HepG2 (cell line): ENCODE data around the gene GRIK3. TPM values are rescaled to one million over a fixed set of nuclear protein-coding genes. Genes with fewer than 3 reads are reported as not detected.

Experiments used
- ATAC-seq: fragments of 200-7000 bp; cut with Tn5 transposase; 3 replicates; pipeline ENCODE4 v1.9.1; 2020; ENCODE audit warnings: mild to moderate bottlenecking, moderate library complexity
- BruUV-seq: library from RNA; stranded (reverse); fragments of 400-500 nt; replicated peaks from 2 replicates; lab custom pipeline; 2021; lab: Mats Ljungman, UMichigan
- CTCF ChIA-PET: fragments of 300-600 bp; formaldehyde crosslinking; extraction: SDS; loops from one replicate; lab custom pipeline; 2021; ENCODE audit warnings: low total read pairs, inconsistent platforms, low intra/inter-chr PET ratio; lab: Yijun Ruan, JAX
- POLR2A ChIA-PET: fragments of 350-600 bp; sonication (Branson Sonifier 250); formaldehyde crosslinking; loops from one replicate; lab custom pipeline; 2020; ENCODE audit warnings: antibody characterized with exemption, inconsistent platforms; lab: Yijun Ruan, JAX
- DNase-seq: peaks from one replicate; pipeline ENCODE4 v3.0.0-alpha.2; 2015; ENCODE audit warnings: low spot score
- FAIRE-seq: peaks from 3 replicates; lab custom pipeline; 2011; peaks lifted over from hg19 to GRCh38; lab: Jason Lieb, UNC
- H2AFZ ChIP-seq: one replicate; pipeline ENCODE4 v1.6.1; 2011; ENCODE audit warnings: low read length, inconsistent platforms
- H3K27ac ChIP-seq: fragments of 300-600 bp; 3 replicates; pipeline ENCODE4 v1.8.0; 2011; ENCODE audit warnings: mixed run types, mild to moderate bottlenecking, mixed read lengths, low read length, inconsistent platforms; ENCODE audit not compliant: insufficient read depth; ENCODE audit errors: extremely low read length
- H3K27me3 ChIP-seq, 2 experiments: fragments of 200-600 bp in 1 of 2; 2 replicates in 1 of 2; 3 replicates in 1 of 2; pipeline versions ENCODE4 v1.6.0 to v1.8.0; 2011; ENCODE audit warnings: low read length in 2 of 2, mild to moderate bottlenecking in 2 of 2, moderate library complexity in 2 of 2, inconsistent platforms in 1 of 2; ENCODE audit not compliant: insufficient read depth in 2 of 2, control insufficient read depth in 1 of 2
- H3K36me3 ChIP-seq, 2 experiments: fragments of 200-600 bp in 1 of 2; replicated peaks in 1 of 2; 2 replicates in 1 of 2; 3 replicates in 1 of 2; pipeline versions ENCODE4 v1.5.1 to v1.8.0; 2011; ENCODE audit warnings: low read length in 2 of 2, inconsistent platforms in 1 of 2; ENCODE audit not compliant: insufficient read depth in 2 of 2, control insufficient read depth in 1 of 2
- H3K4me1 ChIP-seq: 2 replicates; pipeline ENCODE4 v1.5.1; 2012; ENCODE audit warnings: low read length, inconsistent platforms; ENCODE audit not compliant: insufficient read depth
- H3K4me2 ChIP-seq: 2 replicates; pipeline ENCODE4 v1.6.0; 2011; ENCODE audit warnings: low read depth, low read length, inconsistent platforms
- H3K4me3 ChIP-seq, 3 experiments: fragments of 200-600 bp in 1 of 3; sonication (generic), shearing (Covaris generic) in 1 of 3; replicated peaks in 1 of 3; 2 replicates each; pipeline ENCODE4 v1.5.1; 2011 to 2016; ENCODE audit warnings: low read length in 3 of 3, inconsistent platforms in 2 of 3, low read depth in 2 of 3, mild to moderate bottlenecking in 2 of 3, control low read depth in 1 of 3, mixed read lengths in 1 of 3; ENCODE audit not compliant: insufficient read depth in 1 of 3
- H3K79me2 ChIP-seq: one replicate; pipeline ENCODE4 v1.6.1; 2011; ENCODE audit warnings: low read length, inconsistent platforms; ENCODE audit not compliant: insufficient read depth
- H3K9ac ChIP-seq: 2 replicates; pipeline ENCODE4 v1.6.0; 2011; ENCODE audit warnings: mild to moderate bottlenecking, low read depth, low read length, inconsistent platforms; ENCODE audit not compliant: insufficient read depth
- H3K9me3 ChIP-seq: 2 replicates; pipeline ENCODE4 v1.5.1; 2012; ENCODE audit warnings: mild to moderate bottlenecking, low read length
- H4K20me1 ChIP-seq: 2 replicates; pipeline ENCODE4 v1.6.0; 2011; ENCODE audit warnings: inconsistent platforms, mild to moderate bottlenecking, low read length, moderate library complexity; ENCODE audit not compliant: insufficient read depth
- AHDC1 ChIP-seq: sonication (generic); formaldehyde crosslinking; IDR thresholded peaks from 2 replicates; pipeline ENCODE4 v1.5.1; 2020; ENCODE audit warnings: mild to moderate bottlenecking, missing genetic modification reagents, borderline replicate concordance
- GLI4 ChIP-seq: sonication (generic); formaldehyde crosslinking; IDR thresholded peaks from 2 replicates; pipeline ENCODE4 v1.5.1; 2020; ENCODE audit warnings: missing genetic modification reagents, mild to moderate bottlenecking, moderate library complexity, borderline replicate concordance
- MTA1 ChIP-seq: sonication (generic); formaldehyde crosslinking; IDR thresholded peaks from 2 replicates; pipeline ENCODE4 v1.4.0; 2020; ENCODE audit warnings: missing genetic modification reagents, mild to moderate bottlenecking, borderline replicate concordance
- PAXIP1 ChIP-seq: sonication (generic); formaldehyde crosslinking; conservative IDR thresholded peaks from 2 replicates; pipeline ENCODE4 v1.4.0; 2020; ENCODE audit warnings: mild to moderate bottlenecking, missing genetic modification reagents, moderate library complexity
- SPEN ChIP-seq: sonication (generic); formaldehyde crosslinking; IDR thresholded peaks from 2 replicates; pipeline ENCODE4 v1.5.1; 2020; ENCODE audit warnings: low read depth, mild to moderate bottlenecking, missing genetic modification reagents
- TOE1 ChIP-seq: sonication (generic); formaldehyde crosslinking; IDR thresholded peaks from 2 replicates; pipeline ENCODE4 v1.4.0; 2020; ENCODE audit warnings: mild to moderate bottlenecking, missing genetic modification reagents
- ZFP1 ChIP-seq: IDR thresholded peaks from 2 replicates; pipeline ENCODE4 v1.6.1; 2016
- WGBS: methylation state at CpG from one replicate; pipeline ENCODE4 v1.1.6; 2017; ENCODE audit warnings: low lambda C conversion rate; 5-methylcytosine and 5-hydroxymethylcytosine counted together
- in situ Hi-C: cut with HindIII; loops from 2 replicates; pipeline ENCODE4 v1.10.0; 2017; ENCODE audit warnings: low pct_unique_long_range_greater_than_20kb; ENCODE audit not compliant: extremely low pct_ligation_motif_present
- intact Hi-C: fragments of 100-400 bp; cut with micrococcal nuclease; formaldehyde crosslinking; loops from one replicate; pipeline ENCODE4 v1.10.0; 2022; ENCODE audit not compliant: unreplicated experiment
- polyA plus RNA-seq, 8 experiments: library from polyadenylated mRNA; depleted of rRNA in 3 of 8; stranded (reverse) in 7 of 8; unstranded in 1 of 8; fragments of >200 nt; fragmentation: Illumina TruSeq in 4 of 8; extraction: Trizol in 4 of 8; gene quantifications; 2 replicates each; pipeline versions ENCODE4 v1.2.1 to v1.2.3, GENCODE V29; 2011 to 2016; ENCODE audit warnings: low read depth in 4 of 8, missing spikeins in 1 of 8, mixed read lengths in 1 of 8; ENCODE audit not compliant: insufficient read depth in 1 of 8
- total RNA-seq, 5 experiments: library from RNA; depleted of rRNA; stranded (reverse); fragments of >200 nt; fragmentation: Illumina TruSeq; extraction: Trizol; gene quantifications; 2 replicates each; pipeline ENCODE4 v1.2.3, GENCODE V29; 2016; ENCODE audit warnings: low read depth in 1 of 5
- TF ChIP-seq, protein P1 (sequence below): sonication (generic); formaldehyde crosslinking; IDR thresholded peaks from 2 replicates; pipeline ENCODE4 v1.8.0; 2022; ENCODE audit warnings: mild to moderate bottlenecking, missing genetic modification reagents, borderline replicate concordance
- TF ChIP-seq, protein P2 (sequence below): sonication (generic); formaldehyde crosslinking; IDR thresholded peaks from 2 replicates; pipeline ENCODE4 v1.4.0; 2020; ENCODE audit warnings: missing genetic modification reagents, borderline replicate concordance

GRIK3 gene
- total and polyA plus RNA-seq, 2 of the 13 experiments (the other 11 are each of a cell fraction or from before 2014, with no cell fraction given): not detected

DNA sequence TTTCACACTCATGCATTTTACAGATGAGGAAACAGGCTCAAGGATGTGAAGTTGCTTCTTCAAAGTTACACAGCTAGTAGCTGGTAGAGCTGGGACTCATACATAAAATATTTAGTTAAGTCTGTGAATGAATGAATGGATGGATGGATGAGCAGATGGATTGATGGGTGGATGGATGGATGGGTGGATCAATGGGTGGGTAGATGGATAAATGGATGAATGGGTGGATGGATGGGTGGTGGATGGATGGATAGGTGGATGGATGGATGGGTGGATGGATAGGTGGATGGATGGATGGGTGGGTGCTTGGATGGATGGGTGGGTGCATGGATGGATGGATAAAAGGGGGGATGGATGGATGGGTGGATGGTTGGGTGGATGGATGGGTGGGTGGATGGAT is 240.9 kb downstream of the GRIK3 start (continued):
- no peak for TF ChIP-seq ZFP1
- TF ChIP-seq, protein P1, sequence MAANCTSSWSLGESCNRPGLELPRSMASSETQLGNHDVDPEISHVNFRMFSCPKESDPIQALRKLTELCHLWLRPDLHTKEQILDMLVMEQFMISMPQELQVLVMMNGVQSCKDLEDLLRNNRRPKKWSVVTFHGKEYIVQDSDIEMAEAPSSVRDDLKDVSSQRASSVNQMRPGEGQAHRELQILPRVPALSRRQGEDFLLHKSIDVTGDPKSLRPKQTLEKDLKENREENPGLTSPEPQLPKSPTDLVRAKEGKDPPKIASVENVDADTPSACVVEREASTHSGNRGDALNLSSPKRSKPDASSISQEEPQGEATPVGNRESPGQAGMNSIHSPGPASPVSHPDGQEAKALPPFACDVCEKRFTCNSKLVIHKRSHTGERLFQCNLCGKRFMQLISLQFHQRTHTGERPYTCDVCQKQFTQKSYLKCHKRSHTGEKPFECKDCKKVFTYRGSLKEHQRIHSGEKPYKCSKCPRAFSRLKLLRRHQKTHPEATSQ: no peak

DNA sequence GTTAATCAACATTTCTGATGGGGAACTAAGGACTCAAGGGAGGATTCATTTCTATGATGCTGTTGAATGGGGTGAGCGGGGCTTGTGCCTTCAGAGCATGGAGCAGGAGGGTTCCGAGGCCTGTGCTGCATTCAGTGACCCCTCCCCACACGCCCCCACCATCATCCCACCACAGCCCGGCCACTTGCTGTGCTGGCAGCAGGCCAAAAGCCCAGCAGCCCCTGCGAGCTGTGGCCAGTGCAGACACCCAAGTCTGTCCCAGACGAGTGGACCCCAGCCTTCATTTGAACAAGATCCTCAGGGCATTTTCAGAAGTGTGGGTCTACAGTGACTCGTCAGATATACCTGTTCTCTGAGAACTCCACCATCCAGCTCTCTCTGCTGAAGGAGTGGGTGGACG is 242.0 kb downstream of the GRIK3 start:
- H3K27ac ChIP-seq: no peak overlapping the region
- H3K4me2 ChIP-seq: no peak overlapping the region
- intact Hi-C loops (no loop called here), in situ Hi-C loops (no loop called here)
- CTCF ChIA-PET: no interaction called here
- H4K20me1 ChIP-seq: no peaks in the 10 kb centered on the region
- no peaks in the 10 kb centered on the region for H3K9me3 ChIP-seq
- H3K9ac ChIP-seq: no peak overlapping the region
- no TSS peak for BruUV-seq
- no peaks in the 10 kb centered on the region for H3K27me3 ChIP-seq
- FAIRE-seq (no peak), ATAC-seq (no peak), DNase-seq (no peak)
- no peak overlapping the region for H3K4me3 ChIP-seq
- no peaks in the 10 kb centered on the region for H3K36me3 ChIP-seq
- H3K4me1 ChIP-seq: no peaks in the 10 kb centered on the region
- no peak overlapping the region for H2AFZ ChIP-seq
- POLR2A ChIA-PET: no interaction called here
- WGBS: 0% methylated on average over 3 of the region's 8 CpGs
- H3K79me2 ChIP-seq: no peaks in the 10 kb centered on the region
- no peak for TF ChIP-seq MTA1 (CRISPR knock-in tag)
- TF ChIP-seq SPEN: no peak
- TF ChIP-seq PAXIP1 (CRISPR knock-in tag): no peak
- TF ChIP-seq TOE1: no peak
- no peak for TF ChIP-seq AHDC1 (CRISPR knock-in tag)
- TF ChIP-seq GLI4 (CRISPR knock-in tag): no peak
- TF ChIP-seq, protein P2, sequence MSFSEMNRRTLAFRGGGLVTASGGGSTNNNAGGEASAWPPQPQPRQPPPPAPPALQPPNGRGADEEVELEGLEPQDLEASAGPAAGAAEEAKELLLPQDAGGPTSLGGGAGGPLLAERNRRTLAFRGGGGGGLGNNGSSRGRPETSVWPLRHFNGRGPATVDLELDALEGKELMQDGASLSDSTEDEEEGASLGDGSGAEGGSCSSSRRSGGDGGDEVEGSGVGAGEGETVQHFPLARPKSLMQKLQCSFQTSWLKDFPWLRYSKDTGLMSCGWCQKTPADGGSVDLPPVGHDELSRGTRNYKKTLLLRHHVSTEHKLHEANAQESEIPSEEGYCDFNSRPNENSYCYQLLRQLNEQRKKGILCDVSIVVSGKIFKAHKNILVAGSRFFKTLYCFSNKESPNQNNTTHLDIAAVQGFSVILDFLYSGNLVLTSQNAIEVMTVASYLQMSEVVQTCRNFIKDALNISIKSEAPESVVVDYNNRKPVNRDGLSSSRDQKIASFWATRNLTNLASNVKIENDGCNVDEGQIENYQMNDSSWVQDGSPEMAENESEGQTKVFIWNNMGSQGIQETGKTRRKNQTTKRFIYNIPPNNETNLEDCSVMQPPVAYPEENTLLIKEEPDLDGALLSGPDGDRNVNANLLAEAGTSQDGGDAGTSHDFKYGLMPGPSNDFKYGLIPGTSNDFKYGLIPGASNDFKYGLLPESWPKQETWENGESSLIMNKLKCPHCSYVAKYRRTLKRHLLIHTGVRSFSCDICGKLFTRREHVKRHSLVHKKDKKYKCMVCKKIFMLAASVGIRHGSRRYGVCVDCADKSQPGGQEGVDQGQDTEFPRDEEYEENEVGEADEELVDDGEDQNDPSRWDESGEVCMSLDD (CRISPR knock-in tag): no peak
